GM08714 (cell line): ENCODE results near the gene TLE5.
A peak's percentile ranks its signal among the peaks of the same experiment; 100 is the strongest.
"Not testable (repeated sequence)": the region's sequence is repeated elsewhere in the genome, so short reads cannot be mapped to it uniquely, and the experiment has no call there.

ENCODE experiments used
- H3K4me3 ChIP-seq: fragments of 200-500 bp; sonication (Bioruptor generic); 2 replicates; pipeline ENCODE4 v1.5.1; 2014; ENCODE audit warnings: mild to moderate bottlenecking, low read length, inconsistent platforms
- ZNF274 ChIP-seq: IDR thresholded peaks from 2 replicates; pipeline ENCODE4 v1.6.1; 2012; ENCODE audit warnings: mild to moderate bottlenecking, low read depth, low read length

TLE5 gene

DNA sequence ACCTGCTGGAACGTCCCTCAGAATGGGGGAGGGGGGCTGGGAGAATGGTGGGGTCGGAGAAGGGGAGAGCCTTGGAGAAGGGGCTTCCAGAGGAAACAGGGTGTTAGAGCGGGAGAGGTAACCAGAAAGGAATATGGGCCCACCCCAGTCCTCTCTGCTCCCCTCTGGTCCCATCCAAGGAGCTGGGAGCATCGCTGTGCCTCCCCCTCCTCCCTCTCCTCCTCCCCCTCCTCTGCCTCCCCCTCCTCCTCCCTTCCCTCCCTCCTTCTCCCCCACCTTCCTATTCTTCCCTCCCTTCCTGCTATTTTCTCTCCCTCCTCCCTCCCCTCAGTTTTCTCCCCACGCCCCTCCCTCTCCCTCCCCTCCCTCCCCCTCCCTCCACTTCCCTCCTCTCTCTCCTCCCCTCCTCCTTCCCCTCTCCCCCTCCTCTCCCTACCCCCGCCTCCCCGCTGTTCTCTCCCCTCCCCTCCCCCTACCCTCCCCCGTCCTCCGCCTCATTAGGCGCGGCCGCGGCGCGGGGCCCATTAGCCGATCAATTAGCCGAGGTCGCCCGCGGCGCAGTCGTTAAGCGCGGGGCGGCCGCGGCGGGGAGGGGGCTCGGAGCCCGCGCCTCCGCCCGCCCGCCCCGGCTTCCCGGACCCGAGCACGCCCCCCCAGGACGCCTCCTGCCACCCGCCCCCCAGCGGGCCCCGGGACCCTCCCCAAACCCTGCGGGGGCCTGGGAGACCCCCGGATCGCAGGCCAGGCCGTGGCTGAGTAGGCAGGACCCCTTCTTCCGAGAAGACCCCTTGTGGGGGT, 15.4 kb downstream of the TLE5 start:
- no peak for TF ChIP-seq ZNF274
- no peak overlapping the region for H3K4me3 ChIP-seq

DNA sequence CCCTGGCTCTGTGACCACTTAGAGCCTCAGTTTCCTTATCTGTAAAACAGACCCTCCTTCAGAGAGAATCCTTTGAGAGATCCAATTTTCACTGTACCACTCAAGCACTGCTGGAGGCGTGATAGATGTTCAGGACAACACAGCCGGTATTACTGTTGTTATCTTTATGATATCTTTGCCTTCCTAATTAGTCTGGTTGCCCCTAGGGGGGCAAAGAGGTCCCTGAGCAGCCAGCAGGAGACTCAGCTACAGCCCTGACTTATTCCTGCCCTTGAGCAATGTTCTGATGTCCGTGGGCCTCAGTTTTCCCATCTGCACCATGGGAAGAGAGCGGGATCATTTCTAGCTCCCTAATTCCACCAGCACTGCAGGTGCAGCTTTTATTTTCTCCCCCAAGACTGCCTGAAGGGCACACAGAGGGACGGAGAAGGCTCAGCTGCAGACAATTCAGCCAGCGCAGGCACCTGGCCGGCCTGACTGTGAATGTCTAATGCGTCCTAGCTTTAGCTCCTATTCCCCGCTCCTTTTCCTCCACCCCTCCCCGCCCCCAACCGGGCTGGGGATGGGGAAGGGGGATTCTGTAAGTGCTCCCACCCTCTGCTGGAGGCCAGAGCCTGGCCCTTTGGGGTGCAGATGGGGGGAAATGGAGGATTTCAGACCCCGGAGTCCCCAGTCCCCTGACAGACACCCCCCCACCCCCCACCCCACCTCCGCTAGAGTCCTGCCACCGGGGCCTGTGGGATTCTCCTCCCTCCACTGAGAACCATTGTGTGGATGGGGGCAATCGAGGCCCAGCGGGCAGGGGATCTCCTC, 16.2 kb downstream of the TLE5 start:
- no peak overlapping the region for H3K4me3 ChIP-seq
- TF ChIP-seq ZNF274, result no peak

DNA sequence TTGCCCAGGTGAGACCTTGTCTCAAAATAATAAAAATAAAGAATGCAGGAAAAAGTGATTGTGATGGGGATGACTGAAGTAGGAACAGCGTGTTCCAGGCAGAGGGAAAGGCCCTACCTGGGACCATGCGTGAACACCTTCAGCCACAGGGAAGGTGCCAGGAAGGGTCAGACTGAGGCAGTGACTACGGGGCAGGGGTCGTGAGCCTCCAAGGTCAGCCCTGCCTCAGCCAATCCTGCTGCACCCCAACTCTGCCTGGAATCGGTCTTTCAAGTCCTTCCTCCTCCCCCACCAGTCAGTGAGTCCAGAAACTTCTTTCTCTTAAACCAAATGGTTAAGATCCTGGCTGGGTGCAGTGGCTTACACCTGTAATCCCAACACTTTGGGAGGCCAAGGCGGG, 17.1 kb downstream of the TLE5 start:
- TF ChIP-seq ZNF274, result no peak
- no peak overlapping the region for H3K4me3 ChIP-seq

DNA sequence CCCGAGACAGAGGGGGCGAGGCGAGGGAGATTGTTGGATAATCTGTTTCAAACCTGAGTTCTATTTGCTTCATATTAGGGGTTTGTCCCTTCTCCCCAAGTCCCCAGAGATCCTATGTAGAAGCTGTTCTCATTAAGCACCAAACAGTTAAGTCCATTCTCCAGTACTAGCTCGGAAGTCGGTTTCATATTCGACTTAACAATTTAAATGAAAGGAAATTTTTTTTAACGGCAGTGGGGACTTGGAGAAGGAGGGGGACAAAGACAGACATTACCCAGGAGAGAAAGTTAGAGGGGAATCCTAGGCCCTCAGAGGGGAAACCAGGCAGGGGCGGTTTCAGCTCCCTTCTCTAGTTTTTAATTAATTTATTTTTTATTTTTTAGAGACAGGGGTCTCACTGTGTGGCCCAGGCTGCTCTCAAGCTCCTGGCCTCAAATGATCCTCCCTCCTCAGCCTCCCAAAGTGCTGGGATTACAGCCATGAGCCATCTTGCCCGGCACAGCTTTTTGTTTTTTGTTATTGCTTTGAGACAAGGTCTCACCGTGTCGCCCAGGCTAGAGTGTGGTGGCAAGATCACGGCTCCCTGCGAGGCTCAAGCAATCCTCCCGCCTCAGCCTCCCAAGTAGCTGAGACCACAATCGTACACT, 19.6 kb downstream of the TLE5 start:
- no peak overlapping the region for H3K4me3 ChIP-seq
- TF ChIP-seq ZNF274, result no peak

DNA sequence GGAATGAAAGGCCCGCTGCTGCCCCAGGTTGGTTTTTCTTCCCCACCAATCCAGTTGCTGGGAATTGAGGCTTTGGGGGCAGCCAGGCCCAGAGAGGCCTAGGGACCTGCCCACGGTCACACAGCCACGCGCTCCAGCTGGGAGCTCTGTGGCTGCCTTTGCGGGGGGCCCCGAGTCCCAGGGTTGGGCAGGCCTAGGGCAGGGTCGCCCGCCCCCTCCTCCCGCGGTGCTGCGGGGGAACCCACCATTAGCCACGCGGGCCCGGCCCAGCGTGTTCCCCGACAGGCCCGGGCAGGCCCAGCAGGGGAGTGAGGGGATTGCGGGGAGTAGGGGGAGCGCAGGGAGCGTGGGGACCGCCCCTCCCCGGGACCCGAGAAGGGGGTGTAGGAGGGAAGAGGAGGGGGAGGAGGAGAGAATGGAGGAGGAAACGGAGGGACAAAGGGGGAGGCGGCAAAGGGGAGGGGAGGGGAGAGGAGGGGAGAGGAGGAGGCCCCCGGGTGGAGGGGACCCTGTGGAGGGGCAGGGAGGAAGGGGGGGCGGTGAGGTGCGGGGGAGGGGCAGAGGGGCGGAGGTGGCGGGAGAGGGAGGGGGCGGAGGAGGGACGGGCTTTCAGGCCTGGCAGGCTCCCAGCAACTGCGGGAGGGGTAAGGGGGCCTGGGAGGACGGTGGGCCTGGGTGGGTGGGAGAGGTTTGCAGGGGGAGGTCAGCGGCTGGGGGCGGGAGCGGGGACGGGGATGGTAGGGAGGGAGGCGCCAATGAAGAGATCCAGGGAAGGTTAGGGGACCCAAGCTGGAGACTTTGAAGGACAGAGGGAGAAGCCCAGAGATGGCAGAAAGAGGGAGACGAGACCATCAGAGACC, 20.3 kb downstream of the TLE5 start:
- TF ChIP-seq ZNF274, result no peak
- no peak overlapping the region for H3K4me3 ChIP-seq

DNA sequence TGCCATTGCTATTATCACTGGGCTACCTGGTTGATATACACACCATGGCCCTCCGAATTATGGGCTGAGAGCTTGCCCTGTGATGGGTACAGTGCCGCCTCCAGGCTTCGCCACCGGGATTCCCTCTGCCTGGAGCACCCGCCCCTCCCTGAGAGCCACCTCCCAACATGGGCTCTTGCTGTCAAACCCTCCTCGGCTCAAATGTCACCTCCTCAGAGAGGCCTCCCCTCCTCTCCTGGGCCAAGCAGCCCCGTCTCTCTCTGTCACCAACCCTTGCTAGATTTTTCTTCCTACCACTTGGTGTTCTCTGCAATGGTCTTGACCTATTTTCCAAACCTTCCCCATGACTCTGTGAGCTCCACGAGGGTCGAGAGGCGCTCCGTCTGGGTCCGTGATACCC, 21.0 kb downstream of the TLE5 start:
- no peak for TF ChIP-seq ZNF274
- no peak overlapping the region for H3K4me3 ChIP-seq

DNA sequence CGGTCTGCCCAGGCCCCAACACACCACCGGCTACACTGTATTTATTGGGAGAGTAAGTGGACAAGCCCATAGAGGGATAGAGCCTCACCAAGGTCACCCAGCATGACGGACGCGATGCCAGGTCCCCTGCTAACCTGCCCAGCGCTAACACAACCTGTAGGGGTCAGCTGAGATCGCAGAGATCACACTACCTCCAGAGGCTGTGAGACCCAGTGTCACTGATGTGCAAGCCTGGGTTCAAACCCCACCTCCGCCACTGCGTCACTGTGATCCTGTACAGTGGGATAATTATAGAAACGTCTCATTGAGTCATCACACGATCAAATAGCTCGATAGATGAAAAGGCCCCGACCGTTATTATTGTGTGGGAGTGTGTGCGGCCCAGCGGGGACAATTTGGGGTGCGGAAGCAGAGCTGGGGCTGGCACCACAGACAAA, 22.6 kb downstream of the TLE5 start:
- no peak for TF ChIP-seq ZNF274
- H3K4me3 ChIP-seq, result no peak overlapping the region

DNA sequence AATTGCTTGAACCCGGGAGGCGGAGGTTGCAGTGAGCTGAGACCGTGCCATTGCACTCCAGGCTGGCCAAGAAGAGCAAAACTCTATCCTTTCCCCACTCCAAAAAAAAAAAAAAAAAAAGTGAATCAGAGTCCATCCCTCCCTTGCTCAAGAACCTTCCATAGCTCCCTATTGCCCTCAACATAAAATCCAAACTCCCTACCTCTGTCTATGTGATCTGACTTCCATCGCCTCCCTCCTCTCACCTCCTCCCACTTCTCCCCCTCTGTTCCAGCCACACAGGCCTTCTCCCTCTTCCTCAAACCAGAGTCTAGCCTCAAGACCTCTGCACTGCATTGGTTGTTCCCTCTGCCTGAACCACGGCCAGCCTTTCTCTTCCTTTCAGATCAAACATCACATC, 23.2 kb downstream of the TLE5 start:
- no peak for TF ChIP-seq ZNF274
- no peak overlapping the region for H3K4me3 ChIP-seq

DNA sequence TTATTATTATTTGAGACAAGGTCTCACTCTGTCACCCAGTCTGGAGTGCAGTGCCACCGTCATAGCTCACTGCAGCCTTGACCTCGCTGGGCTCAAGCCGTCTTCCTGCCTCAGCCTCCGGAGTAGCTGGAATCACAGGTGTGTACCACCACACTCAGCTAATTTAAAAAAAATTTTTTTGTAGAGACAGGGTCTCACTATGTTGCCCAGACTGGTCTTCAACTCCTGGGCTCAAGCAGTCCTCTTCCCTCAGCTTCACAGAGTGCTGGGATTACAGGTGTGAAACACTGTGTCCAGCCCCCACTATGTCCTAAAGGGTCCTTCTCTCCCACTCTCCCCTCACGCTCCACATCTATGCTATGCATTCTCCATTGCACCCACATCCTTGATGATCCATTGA, 24.1 kb downstream of the TLE5 start:
- no peak overlapping the region for H3K4me3 ChIP-seq
- no peak for TF ChIP-seq ZNF274

DNA sequence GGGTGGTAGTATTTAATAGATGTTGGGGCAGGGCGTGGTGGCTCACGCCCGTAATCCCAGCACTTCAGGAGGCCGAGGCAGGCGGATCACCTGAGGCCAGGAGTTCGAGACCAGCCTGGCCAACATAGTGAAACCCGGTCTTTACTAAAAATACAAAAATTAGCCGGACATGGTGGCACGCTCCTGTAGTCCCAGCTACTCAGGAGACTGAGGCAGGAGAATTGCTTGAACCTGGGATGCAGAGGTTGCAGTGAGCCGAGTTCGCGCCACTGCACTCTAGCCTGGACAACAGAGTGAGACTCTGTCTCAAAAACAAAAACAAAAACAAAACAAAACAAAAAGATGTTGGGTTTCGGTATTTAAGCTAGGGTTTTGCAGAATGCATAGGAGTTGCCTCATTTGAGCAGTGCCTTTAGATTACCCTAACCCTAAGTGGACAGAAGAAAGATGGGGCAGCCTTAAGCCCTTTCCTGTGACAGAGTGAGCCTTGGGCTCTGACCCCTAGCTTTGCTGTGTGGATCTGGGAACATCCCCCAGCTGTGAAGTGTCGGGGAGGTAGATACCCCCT, 25.2 kb downstream of the TLE5 start:
- H3K4me3 ChIP-seq, result not testable (repeated sequence)

DNA sequence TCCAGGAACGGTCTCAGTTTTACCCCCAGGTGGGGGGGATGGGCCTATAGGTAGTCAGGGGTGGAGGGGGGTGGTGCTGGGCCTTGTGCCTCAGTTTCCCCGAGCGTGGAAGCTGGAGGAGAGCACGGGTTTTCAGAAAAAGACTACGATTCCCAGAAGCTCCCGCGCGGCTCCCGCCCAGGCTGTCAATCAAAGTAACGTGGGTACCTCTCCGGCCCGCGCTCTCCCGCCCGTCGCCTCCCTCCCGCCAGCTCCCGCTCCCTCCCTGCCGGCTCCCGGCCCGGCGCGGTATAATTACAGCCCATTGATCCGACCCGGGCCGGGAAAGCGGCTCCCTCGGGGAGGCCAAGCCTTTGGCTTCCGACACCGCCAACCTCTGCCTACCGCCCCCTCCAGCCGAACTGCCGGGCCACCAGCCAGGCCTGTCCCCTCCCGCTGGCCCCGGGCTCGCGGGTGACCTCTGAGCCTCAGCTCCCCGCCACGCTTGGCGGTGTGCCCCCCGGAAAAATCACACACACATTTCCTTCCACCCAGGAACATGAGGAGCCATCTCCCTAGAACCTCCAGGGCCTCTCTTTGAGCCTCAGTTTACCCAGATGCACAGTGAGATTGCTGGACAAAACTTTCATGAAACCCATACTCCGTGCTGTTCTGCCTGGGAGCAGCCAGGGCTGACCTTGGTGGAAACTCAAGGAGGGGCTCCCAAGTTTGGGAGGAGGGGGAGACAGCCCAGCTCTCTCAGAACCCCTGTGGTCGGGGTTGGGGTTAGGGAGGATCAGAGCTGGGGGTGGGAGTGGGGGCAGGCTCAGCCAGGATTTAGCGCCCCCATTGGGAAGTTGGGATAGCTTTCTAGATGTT, 25.9 kb downstream of the TLE5 start:
- peak overlapping the region; percentile 63 for H3K4me3 ChIP-seq
- TF ChIP-seq ZNF274, result no peak

DNA sequence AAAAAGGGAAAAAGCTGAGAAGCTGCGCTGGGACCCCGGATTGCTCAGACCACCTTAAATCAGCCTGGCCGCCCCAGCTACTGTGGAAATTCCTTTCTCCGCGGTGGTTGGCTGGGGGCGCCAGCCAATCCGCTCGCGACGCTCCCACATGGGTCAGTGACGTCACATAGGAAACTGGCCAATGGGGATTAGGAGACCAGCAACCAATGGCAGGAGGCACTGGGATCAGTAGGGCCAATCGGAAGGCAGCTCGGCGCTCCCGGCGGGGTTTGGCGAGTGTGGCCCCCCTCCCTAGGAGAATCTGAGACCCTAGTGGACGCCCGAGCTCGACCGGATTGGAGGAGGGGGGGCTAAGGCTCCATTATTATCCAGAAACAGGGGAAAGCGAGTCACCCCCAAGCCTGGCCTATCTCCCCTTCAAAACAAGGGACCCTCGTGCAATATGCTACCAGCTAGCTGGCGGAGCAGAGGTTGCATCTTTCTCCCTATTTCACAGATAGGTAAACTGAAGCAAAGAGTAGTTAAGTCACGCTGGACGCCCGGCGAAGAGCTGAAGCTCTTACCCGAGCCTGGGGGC, 26.7 kb downstream of the TLE5 start:
- TF ChIP-seq ZNF274, result no peak
- H3K4me3 ChIP-seq, result peak overlapping the region; percentile 69
